ENCODE data around the gene IQSEC2. TPM values are rescaled to one million over a fixed set of nuclear protein-coding genes. Genes with fewer than 3 reads are reported as not detected.

The IQSEC2 gene
- total RNA-seq, 1 donor from 2014 or later: 18.1 TPM

GRCh38 chrX:53223955-53224859 is 57.2 kb downstream of the IQSEC2 start:
- Mint-ChIP-seq H3K4me1 (ENCODE audit: low read depth) (peaks cover 15% of the 10 kb centered on the region), H3K9me3 (ENCODE audit: low read depth) (peaks cover 9% of the 10 kb centered on the region), H3K4me3 (ENCODE audit: low read depth) (peak overlapping the region; percentile 94), H3K36me3 (ENCODE audit: insufficient read depth) (peaks cover 4% of the 10 kb centered on the region), H3K27me3 (no peaks in the 10 kb centered on the region), H3K27ac (peak overlapping the region; percentile 100)
- TF ChIP-seq CTCF (IDR thresholded peaks at IDR 0.05; ENCODE audit: unreplicated experiment): no peak
- DNase-seq (ENCODE audit: low spot score, unreplicated experiment): peak; percentile 11

- no peaks in the 10 kb centered on the region for H3K27me3 Mint-ChIP-seq
- peaks cover 9% of the 10 kb centered on the region for H3K9me3 Mint-ChIP-seq (ENCODE audit: low read depth)
- DNase-seq (ENCODE audit: low spot score, unreplicated experiment): no peak
- H3K4me3 Mint-ChIP-seq (ENCODE audit: low read depth): peak overlapping the region; percentile 94
- H3K36me3 Mint-ChIP-seq (ENCODE audit: insufficient read depth): peaks cover 4% of the 10 kb centered on the region
- no peak for TF ChIP-seq CTCF (IDR thresholded peaks at IDR 0.05; ENCODE audit: unreplicated experiment)
- H3K4me1 Mint-ChIP-seq (ENCODE audit: low read depth): peaks cover 15% of the 10 kb centered on the region
- H3K27ac Mint-ChIP-seq: peak overlapping the region; percentile 100
Measured at GRCh38 chrX:53223068-53223693, 58.2 kb downstream of the IQSEC2 start.

Other genes with a start within 250 kb of the IQSEC2 start
- 18.4 and 19.4 TPM in 2 replicates for gene GPR173, start 232.8 kb downstream of the IQSEC2 start, total RNA-seq
- gene TSPYL2, start 199.2 kb downstream of the IQSEC2 start, total RNA-seq: 53.6 and 54.9 TPM in 2 replicates
- 16.0 and 18.0 TPM in 2 replicates for gene KANTR, start 187.4 kb downstream of the IQSEC2 start, total RNA-seq
- 109 and 112 TPM in 2 replicates for gene KDM5C, start 56.4 kb downstream of the IQSEC2 start, total RNA-seq
- 72.5 and 75.5 TPM in 2 replicates for gene SMC1A, start 141.1 kb upstream of the IQSEC2 start, total RNA-seq
- gene RIBC1, start 141.3 kb upstream of the IQSEC2 start, total RNA-seq: 3.2 and 3.4 TPM in 2 replicates
- gene HSD17B10, start 152.8 kb upstream of the IQSEC2 start, total RNA-seq: 86.8 and 92.3 TPM in 2 replicates